ENCODE results near the gene ARHGAP18.

Gene ARHGAP18

DNA sequence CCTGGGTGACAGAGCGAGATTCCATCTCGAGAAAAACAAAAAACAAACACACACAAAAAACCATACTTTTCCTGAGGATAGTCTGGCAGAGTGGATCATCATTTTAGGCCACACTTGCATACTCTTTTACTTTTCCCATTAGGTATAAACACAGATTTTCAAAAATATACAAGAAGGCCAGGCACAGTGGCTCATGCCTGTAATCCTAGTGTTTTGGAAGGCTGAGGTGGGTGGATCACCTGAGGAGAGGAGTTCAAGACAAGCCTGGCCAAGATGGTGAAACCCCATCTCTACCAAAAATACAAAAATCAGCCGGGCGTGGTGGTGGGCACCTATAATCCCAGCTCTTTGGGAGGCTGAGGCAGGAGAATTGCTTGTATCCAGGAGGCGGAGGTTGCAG is 85.5 kb downstream of the ARHGAP18 start:
- no peaks in the 10 kb centered on the region for H3K4me1 ChIP-seq (ENCODE audit: control insufficient read depth in 1 of 2, insufficient read depth in 2 of 2, low read length in 2 of 2)
- no peak overlapping the region for H3K27ac ChIP-seq (ENCODE audit: low read length)
- H3K4me3 ChIP-seq (ENCODE audit: low read depth in 1 of 2, low read length in 2 of 2), result no peak overlapping the region
- H3K27me3 ChIP-seq (ENCODE audit: low read depth, low read length), result no peaks in the 10 kb centered on the region
- no peaks in the 10 kb centered on the region for H3K9me3 ChIP-seq (ENCODE audit: control insufficient read depth in 1 of 2, low read length in 2 of 2)
- H3K36me3 ChIP-seq (ENCODE audit: control insufficient read depth in 1 of 2, insufficient read depth in 2 of 2, low read length in 2 of 2), result no peaks in the 10 kb centered on the region

DNA sequence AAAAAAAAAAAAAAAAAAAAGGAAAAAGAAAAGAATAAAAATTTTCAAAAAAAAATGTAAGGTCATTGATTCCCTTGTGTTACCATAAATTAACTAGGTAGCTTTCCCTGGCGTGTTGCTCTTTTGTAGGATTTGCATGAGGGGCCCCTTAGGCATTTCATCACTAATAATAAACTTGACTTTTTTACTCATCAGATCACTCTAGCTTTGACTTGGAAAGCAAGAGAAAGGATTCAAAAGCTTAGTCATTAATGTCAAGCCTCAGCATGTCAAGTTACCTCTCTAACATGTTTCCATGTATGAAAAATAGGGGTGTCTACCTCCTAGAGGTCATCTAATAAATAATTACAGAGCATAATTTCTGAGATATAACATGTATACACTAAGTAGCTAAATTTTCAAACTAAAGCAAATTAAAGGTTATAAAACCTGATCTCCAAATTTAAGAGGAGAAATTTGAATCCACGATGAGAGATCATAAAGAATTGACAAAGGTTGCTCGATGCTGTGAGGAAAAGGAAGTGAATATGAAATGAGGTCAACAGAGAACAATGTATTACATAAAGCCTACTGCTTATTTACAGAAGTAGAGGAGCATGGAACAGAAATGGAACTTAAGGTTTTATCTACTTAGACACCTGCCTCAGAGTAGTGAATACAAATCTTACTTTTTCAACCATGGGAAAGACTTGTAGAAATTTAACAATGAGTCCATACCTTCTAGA is 86.8 kb downstream of the ARHGAP18 start:
- Histone ChIP-seq H3K9me3 (ENCODE audit: control insufficient read depth in 1 of 2, low read length in 2 of 2) (no peaks in the 10 kb centered on the region), H3K4me3 (ENCODE audit: low read depth in 1 of 2, low read length in 2 of 2) (no peak overlapping the region), H3K27ac (ENCODE audit: low read length) (no peak overlapping the region), H3K27me3 (ENCODE audit: low read depth, low read length) (no peaks in the 10 kb centered on the region), H3K4me1 (ENCODE audit: control insufficient read depth in 1 of 2, insufficient read depth in 2 of 2, low read length in 2 of 2) (no peaks in the 10 kb centered on the region), H3K36me3 (ENCODE audit: control insufficient read depth in 1 of 2, insufficient read depth in 2 of 2, low read length in 2 of 2) (no peaks in the 10 kb centered on the region)

DNA sequence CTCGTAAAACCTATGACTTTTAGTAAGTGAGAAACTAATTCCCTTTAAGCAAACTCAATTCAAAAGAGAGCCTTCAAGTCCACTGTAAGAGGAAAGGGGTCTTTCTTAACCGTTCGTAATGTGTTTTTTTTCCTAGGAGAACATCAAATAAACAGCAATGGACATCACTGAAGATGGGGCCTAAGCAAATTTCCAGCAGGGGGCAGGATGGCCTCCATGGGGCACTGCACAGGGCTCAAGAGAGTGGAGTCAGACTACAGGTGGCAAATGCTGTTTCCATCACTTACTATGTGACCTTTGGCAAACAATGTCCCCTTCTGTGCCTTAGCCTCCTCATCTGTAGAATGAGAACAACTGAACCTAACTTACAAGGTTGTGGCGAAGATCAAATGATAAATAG is 88.7 kb downstream of the ARHGAP18 start:
- no peak overlapping the region for H3K27ac ChIP-seq (ENCODE audit: low read length)
- H3K4me3 ChIP-seq (ENCODE audit: low read depth in 1 of 2, low read length in 2 of 2), result no peak overlapping the region
- no peaks in the 10 kb centered on the region for H3K4me1 ChIP-seq (ENCODE audit: control insufficient read depth in 1 of 2, insufficient read depth in 2 of 2, low read length in 2 of 2)
- no peaks in the 10 kb centered on the region for H3K27me3 ChIP-seq (ENCODE audit: low read depth, low read length)
- H3K36me3 ChIP-seq (ENCODE audit: control insufficient read depth in 1 of 2, insufficient read depth in 2 of 2, low read length in 2 of 2), result no peaks in the 10 kb centered on the region
- H3K9me3 ChIP-seq (ENCODE audit: control insufficient read depth in 1 of 2, low read length in 2 of 2), result no peaks in the 10 kb centered on the region

- Histone ChIP-seq H3K36me3 (ENCODE audit: control insufficient read depth in 1 of 2, insufficient read depth in 2 of 2, low read length in 2 of 2) (no peaks in the 10 kb centered on the region), H3K27ac (ENCODE audit: low read length) (no peak overlapping the region), H3K4me1 (ENCODE audit: control insufficient read depth in 1 of 2, insufficient read depth in 2 of 2, low read length in 2 of 2) (no peaks in the 10 kb centered on the region), H3K9me3 (ENCODE audit: control insufficient read depth in 1 of 2, low read length in 2 of 2) (no peaks in the 10 kb centered on the region), H3K27me3 (ENCODE audit: low read depth, low read length) (no peaks in the 10 kb centered on the region), H3K4me3 (ENCODE audit: low read depth in 1 of 2, low read length in 2 of 2) (no peak overlapping the region)
Observed at GRCh38 chr6:129620234-129620610, 89.8 kb downstream of the ARHGAP18 start.

DNA sequence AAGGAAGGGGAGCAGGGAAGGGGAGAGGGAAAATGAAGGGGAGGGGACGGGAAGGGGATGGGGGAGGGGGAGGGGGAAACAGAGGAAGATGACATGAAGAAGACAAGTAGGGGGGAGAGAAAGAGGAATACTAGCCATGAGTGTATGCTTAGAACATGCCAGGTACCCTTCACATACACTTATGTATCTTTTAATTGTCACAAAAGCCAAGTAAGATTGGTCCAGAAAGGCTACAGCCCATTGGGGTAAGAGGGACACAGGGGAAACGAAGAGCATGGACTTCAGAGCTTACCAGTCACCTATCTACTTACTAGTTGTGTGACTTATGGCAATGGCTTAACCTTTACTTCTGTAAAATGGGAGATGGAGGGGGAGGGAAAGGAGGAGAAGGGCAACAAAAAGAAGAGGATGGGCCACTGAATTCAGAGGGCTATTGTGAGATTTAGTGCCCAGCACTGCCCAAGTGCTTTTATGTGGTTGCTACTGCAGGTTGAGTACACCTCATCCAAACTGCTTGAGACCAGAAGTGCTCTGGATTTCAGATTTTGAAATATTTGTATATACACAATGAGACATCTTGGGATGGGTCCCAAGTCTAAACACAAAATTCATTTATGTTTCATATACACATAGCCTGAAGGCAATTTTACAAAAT is 90.3 kb downstream of the ARHGAP18 start:
- H3K27me3 ChIP-seq (ENCODE audit: low read depth, low read length), result no peaks in the 10 kb centered on the region
- no peaks in the 10 kb centered on the region for H3K9me3 ChIP-seq (ENCODE audit: control insufficient read depth in 1 of 2, low read length in 2 of 2)
- H3K36me3 ChIP-seq (ENCODE audit: control insufficient read depth in 1 of 2, insufficient read depth in 2 of 2, low read length in 2 of 2), result no peaks in the 10 kb centered on the region
- no peak overlapping the region for H3K4me3 ChIP-seq (ENCODE audit: low read depth in 1 of 2, low read length in 2 of 2)
- H3K27ac ChIP-seq (ENCODE audit: low read length), result no peak overlapping the region
- H3K4me1 ChIP-seq (ENCODE audit: control insufficient read depth in 1 of 2, insufficient read depth in 2 of 2, low read length in 2 of 2), result no peaks in the 10 kb centered on the region

- no peaks in the 10 kb centered on the region for H3K9me3 ChIP-seq (ENCODE audit: control insufficient read depth in 1 of 2, low read length in 2 of 2)
- no peaks in the 10 kb centered on the region for H3K4me1 ChIP-seq (ENCODE audit: control insufficient read depth in 1 of 2, insufficient read depth in 2 of 2, low read length in 2 of 2)
- H3K27ac ChIP-seq (ENCODE audit: low read length), result no peak overlapping the region
- H3K36me3 ChIP-seq (ENCODE audit: control insufficient read depth in 1 of 2, insufficient read depth in 2 of 2, low read length in 2 of 2), result no peaks in the 10 kb centered on the region
- H3K27me3 ChIP-seq (ENCODE audit: low read depth, low read length), result no peaks in the 10 kb centered on the region
- H3K4me3 ChIP-seq (ENCODE audit: low read depth in 1 of 2, low read length in 2 of 2), result no peak overlapping the region
Observed at GRCh38 chr6:129617986-129618385, 92.0 kb downstream of the ARHGAP18 start.

GRCh38 chr6:129615496-129615895 is 94.5 kb downstream of the ARHGAP18 start:
- no peak overlapping the region for H3K4me3 ChIP-seq (ENCODE audit: low read depth in 1 of 2, low read length in 2 of 2)
- H3K4me1 ChIP-seq (ENCODE audit: control insufficient read depth in 1 of 2, insufficient read depth in 2 of 2, low read length in 2 of 2), result no peaks in the 10 kb centered on the region
- H3K27ac ChIP-seq (ENCODE audit: low read length), result no peak overlapping the region
- peaks cover 0 to 3% of the 10 kb centered on the region in 2 donors for H3K36me3 ChIP-seq (ENCODE audit: control insufficient read depth in 1 of 2, insufficient read depth in 2 of 2, low read length in 2 of 2)
- no peaks in the 10 kb centered on the region for H3K27me3 ChIP-seq (ENCODE audit: low read depth, low read length)
- no peaks in the 10 kb centered on the region for H3K9me3 ChIP-seq (ENCODE audit: control insufficient read depth in 1 of 2, low read length in 2 of 2)

GRCh38 chr6:129615020-129615419 is 95.0 kb downstream of the ARHGAP18 start:
- no peaks in the 10 kb centered on the region for H3K4me1 ChIP-seq (ENCODE audit: control insufficient read depth in 1 of 2, insufficient read depth in 2 of 2, low read length in 2 of 2)
- H3K4me3 ChIP-seq (ENCODE audit: low read depth in 1 of 2, low read length in 2 of 2), result no peak overlapping the region
- H3K9me3 ChIP-seq (ENCODE audit: control insufficient read depth in 1 of 2, low read length in 2 of 2), result no peaks in the 10 kb centered on the region
- H3K27ac ChIP-seq (ENCODE audit: low read length), result no peak overlapping the region
- no peaks in the 10 kb centered on the region for H3K27me3 ChIP-seq (ENCODE audit: low read depth, low read length)
- H3K36me3 ChIP-seq (ENCODE audit: control insufficient read depth in 1 of 2, insufficient read depth in 2 of 2, low read length in 2 of 2), result peaks cover 0 to 3% of the 10 kb centered on the region in 2 donors

- Histone ChIP-seq H3K4me3 (ENCODE audit: low read depth in 1 of 2, low read length in 2 of 2) (no peak overlapping the region), H3K27ac (ENCODE audit: low read length) (no peak overlapping the region), H3K36me3 (ENCODE audit: control insufficient read depth in 1 of 2, insufficient read depth in 2 of 2, low read length in 2 of 2) (peaks cover 0 to 3% of the 10 kb centered on the region in 2 donors), H3K27me3 (ENCODE audit: low read depth, low read length) (no peaks in the 10 kb centered on the region), H3K9me3 (ENCODE audit: control insufficient read depth in 1 of 2, low read length in 2 of 2) (no peaks in the 10 kb centered on the region), H3K4me1 (ENCODE audit: control insufficient read depth in 1 of 2, insufficient read depth in 2 of 2, low read length in 2 of 2) (no peaks in the 10 kb centered on the region)
Observed at GRCh38 chr6:129614464-129614863, 95.5 kb downstream of the ARHGAP18 start.

DNA sequence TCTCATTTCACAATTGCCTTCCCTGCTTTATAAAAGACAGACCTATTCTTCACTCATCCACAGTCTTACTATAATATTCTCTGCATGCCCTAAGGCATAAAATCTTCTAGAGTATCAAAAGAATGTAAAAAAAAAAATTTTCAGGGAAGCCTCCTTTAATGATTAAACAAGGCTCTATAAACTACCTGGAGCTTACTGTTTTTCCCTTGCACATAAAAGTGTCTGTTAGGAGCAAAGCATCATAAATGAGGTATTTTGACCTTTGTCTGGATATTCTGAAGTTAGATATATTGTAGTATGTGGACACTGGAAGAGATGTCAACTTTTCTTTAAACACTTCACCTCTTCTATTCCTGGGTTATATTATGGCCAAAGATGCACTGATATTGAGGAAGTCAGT is 97.5 kb downstream of the ARHGAP18 start:
- Histone ChIP-seq H3K4me3 (ENCODE audit: low read depth in 1 of 2, low read length in 2 of 2) (no peak overlapping the region), H3K4me1 (ENCODE audit: control insufficient read depth in 1 of 2, insufficient read depth in 2 of 2, low read length in 2 of 2) (no peaks in the 10 kb centered on the region), H3K36me3 (ENCODE audit: control insufficient read depth in 1 of 2, insufficient read depth in 2 of 2, low read length in 2 of 2) (peaks cover 0 to 3% of the 10 kb centered on the region in 2 donors), H3K27me3 (ENCODE audit: low read depth, low read length) (no peaks in the 10 kb centered on the region), H3K27ac (ENCODE audit: low read length) (no peak overlapping the region), H3K9me3 (ENCODE audit: control insufficient read depth in 1 of 2, low read length in 2 of 2) (no peaks in the 10 kb centered on the region)

DNA sequence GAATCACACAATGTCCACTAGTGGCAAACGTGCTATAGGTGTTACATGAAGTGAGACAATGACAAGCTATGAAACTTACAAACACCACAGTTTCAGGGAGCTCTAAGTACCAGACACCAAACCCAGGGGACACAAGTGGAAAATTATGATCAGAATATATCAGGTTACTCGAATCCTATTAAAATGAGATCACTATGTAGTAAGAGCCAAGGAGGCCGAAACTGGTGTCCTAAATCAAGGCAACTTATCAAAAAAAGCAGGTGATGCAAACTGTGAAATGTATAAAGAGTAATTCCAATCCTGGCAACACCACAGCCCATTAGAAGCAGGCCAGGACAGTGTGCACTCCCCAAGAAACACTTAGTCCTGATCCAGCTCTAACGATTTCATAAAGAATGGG is 100.3 kb downstream of the ARHGAP18 start:
- Histone ChIP-seq H3K4me3 (ENCODE audit: low read depth in 1 of 2, low read length in 2 of 2) (no peak overlapping the region), H3K27ac (ENCODE audit: low read length) (no peak overlapping the region), H3K36me3 (ENCODE audit: control insufficient read depth in 1 of 2, insufficient read depth in 2 of 2, low read length in 2 of 2) (peaks cover 0 to 3% of the 10 kb centered on the region in 2 donors), H3K4me1 (ENCODE audit: control insufficient read depth in 1 of 2, insufficient read depth in 2 of 2, low read length in 2 of 2) (no peaks in the 10 kb centered on the region), H3K9me3 (ENCODE audit: control insufficient read depth in 1 of 2, low read length in 2 of 2) (no peaks in the 10 kb centered on the region), H3K27me3 (ENCODE audit: low read depth, low read length) (no peaks in the 10 kb centered on the region)

All from muscle layer of duodenum (tissue), 2 donors.